ENCODE measurements around the gene RYK.

RYK gene

GRCh38 chr3:134153761-134154160 lies 96.9 kb downstream of the RYK start:
- no peak for DNase-seq (ENCODE audit: low read depth in 2 of 3, low spot score in 1 of 3)

- no peak for DNase-seq (ENCODE audit: low read depth in 2 of 3, low spot score in 1 of 3)
These were observed 100.2 kb downstream of the RYK start for GRCh38 chr3:134150476-134150875.

- DNase-seq (ENCODE audit: low read depth in 2 of 3, low spot score in 1 of 3): no peak
These were observed 101.4 kb downstream of the RYK start for GRCh38 chr3:134149286-134149685.

GRCh38 chr3:134148534-134148933 lies 102.1 kb downstream of the RYK start:
- no peak for DNase-seq (ENCODE audit: low read depth in 2 of 3, low spot score in 1 of 3)

GRCh38 chr3:134147411-134147810 lies 103.2 kb downstream of the RYK start:
- no peak for DNase-seq (ENCODE audit: low read depth in 2 of 3, low spot score in 1 of 3)

- no peak for DNase-seq (ENCODE audit: low read depth in 2 of 3, low spot score in 1 of 3)
These were observed 104.0 kb downstream of the RYK start for GRCh38 chr3:134146666-134147065.

- DNase-seq (ENCODE audit: low read depth in 2 of 3, low spot score in 1 of 3): no peak
These were observed 105.5 kb downstream of the RYK start for GRCh38 chr3:134145183-134145582.

- no peak for DNase-seq (ENCODE audit: low read depth in 2 of 3, low spot score in 1 of 3)
These were observed 106.0 kb downstream of the RYK start for GRCh38 chr3:134144694-134145093.

GRCh38 chr3:134143828-134144401 lies 106.7 kb downstream of the RYK start:
- DNase-seq (ENCODE audit: low read depth in 2 of 3, low spot score in 1 of 3): no peak

GRCh38 chr3:134136604-134137003 lies 114.1 kb downstream of the RYK start:
- DNase-seq (ENCODE audit: low read depth in 2 of 3, low spot score in 1 of 3): no peak

GRCh38 chr3:134134698-134135415 lies 115.8 kb downstream of the RYK start:
- DNase-seq (ENCODE audit: low read depth in 2 of 3, low spot score in 1 of 3): no peak

GRCh38 chr3:134134240-134134639 lies 116.4 kb downstream of the RYK start:
- DNase-seq (ENCODE audit: low read depth in 2 of 3, low spot score in 1 of 3): no peak

- DNase-seq (ENCODE audit: low read depth in 2 of 3, low spot score in 1 of 3): no peak
These were observed 117.7 kb downstream of the RYK start for GRCh38 chr3:134132961-134133360.

GRCh38 chr3:134126153-134126552 lies 124.5 kb downstream of the RYK start:
- DNase-seq (ENCODE audit: low read depth in 2 of 3, low spot score in 1 of 3): no peak

- no peak for DNase-seq (ENCODE audit: low read depth in 2 of 3, low spot score in 1 of 3)
These were observed 135.9 kb downstream of the RYK start for GRCh38 chr3:134114726-134115125.

GRCh38 chr3:134111616-134112015 lies 139.0 kb downstream of the RYK start:
- DNase-seq (ENCODE audit: low read depth in 2 of 3, low spot score in 1 of 3): no peak

GRCh38 chr3:134110963-134111362 lies 139.7 kb downstream of the RYK start:
- no peak for DNase-seq (ENCODE audit: low read depth in 2 of 3, low spot score in 1 of 3)

All from stimulated activated CD4-positive, alpha-beta T cell treated with anti-CD3 and anti-CD28 coated beads, Interleukin-12 subunit alpha, Interleukin-12 subunit beta, amount 100 ng/mL, for 48 hours (primary cell).